Fibroblast of the aortic adventitia (primary cell): ENCODE measurements around the gene RNLS. TPM values are rescaled to one million over a fixed set of nuclear protein-coding genes. Genes with fewer than 3 reads are reported as not detected.
A peak's percentile ranks its signal among the peaks of the same experiment; 100 is the strongest.

ENCODE experiments used
- DNase-seq: peaks from one replicate; pipeline ENCODE4 v3.0.0-alpha.2; 2010; ENCODE audit warnings: low read depth
- H3K4me3 ChIP-seq: 2 replicates; pipeline ENCODE4 v1.5.1; 2011; ENCODE audit warnings: low read depth, mild to moderate bottlenecking, control low read depth, low read length, moderate library complexity
- total RNA-seq: library from RNA; depleted of rRNA; stranded (reverse); fragments of >200 nt; gene quantifications from 2 replicates; pipeline ENCODE4 v1.2.3, GENCODE V29; 2012; ENCODE audit warnings: low replicate concordance
- TF ChIP-seq, protein P1 (sequence below): IDR thresholded peaks from 2 replicates; pipeline ENCODE4 v1.5.1; 2011; ENCODE audit warnings: mild to moderate bottlenecking, low read length, control low read depth, inconsistent platforms; ENCODE audit not compliant: insufficient read depth

RNLS gene
- total RNA-seq, 1 donor: 16.8 TPM

DNA sequence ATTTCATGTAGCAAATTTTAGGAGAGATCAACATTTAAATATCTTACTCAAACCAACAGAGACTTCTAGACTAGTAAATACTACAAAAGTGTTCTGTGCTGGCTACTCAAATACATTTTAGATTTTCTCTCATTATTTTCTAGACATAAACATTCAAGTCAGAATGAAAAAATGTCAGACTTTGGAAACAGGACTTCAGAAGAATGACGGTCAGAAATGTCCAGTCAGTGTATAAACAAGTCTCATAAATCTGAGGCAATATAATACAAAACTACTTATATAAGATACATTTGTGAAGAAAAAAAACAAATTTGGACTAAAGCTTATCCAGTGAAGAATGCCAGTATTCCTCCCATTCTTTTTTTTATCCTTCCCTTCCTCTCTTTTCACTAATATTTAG lies 25.9 kb downstream of the RNLS start:
- no peak for DNase-seq
- TF ChIP-seq, protein P1, sequence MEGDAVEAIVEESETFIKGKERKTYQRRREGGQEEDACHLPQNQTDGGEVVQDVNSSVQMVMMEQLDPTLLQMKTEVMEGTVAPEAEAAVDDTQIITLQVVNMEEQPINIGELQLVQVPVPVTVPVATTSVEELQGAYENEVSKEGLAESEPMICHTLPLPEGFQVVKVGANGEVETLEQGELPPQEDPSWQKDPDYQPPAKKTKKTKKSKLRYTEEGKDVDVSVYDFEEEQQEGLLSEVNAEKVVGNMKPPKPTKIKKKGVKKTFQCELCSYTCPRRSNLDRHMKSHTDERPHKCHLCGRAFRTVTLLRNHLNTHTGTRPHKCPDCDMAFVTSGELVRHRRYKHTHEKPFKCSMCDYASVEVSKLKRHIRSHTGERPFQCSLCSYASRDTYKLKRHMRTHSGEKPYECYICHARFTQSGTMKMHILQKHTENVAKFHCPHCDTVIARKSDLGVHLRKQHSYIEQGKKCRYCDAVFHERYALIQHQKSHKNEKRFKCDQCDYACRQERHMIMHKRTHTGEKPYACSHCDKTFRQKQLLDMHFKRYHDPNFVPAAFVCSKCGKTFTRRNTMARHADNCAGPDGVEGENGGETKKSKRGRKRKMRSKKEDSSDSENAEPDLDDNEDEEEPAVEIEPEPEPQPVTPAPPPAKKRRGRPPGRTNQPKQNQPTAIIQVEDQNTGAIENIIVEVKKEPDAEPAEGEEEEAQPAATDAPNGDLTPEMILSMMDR: no peak
- H3K4me3 ChIP-seq: no peak overlapping the region

DNA sequence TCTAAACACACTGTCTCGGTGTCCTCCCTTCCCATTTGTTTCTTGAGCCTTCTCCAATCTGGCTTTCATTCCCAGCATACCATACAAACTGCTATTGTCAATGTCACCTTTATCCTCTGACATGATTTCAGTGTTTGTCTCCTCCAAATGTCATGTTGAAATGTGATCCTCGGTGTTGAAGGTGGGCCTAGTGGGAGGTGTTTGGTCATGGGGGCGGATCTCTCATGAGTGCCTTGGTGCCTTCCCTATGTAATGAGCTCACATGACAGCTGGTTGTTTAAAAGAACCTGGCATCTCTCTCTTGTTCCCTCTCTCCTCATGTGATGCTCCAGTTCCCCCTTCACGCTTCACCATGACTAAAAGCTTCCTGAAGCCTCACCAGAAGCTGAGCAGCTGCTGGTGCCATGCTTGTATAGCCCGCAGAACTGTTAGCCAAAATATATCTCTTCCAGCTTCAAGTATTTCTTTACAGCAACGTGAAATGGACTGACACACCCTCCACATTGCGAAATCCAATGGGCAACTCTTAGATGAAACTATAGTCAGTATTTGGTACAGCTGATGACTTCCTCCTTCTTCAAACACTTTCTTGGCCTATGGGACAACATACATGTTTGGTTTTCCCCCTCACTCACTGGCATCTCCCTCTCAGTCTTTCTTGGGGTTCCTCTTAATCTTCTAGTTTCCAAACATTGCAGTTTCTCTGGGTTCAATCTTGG lies 27.8 kb downstream of the RNLS start:
- DNase-seq: no peak
- TF ChIP-seq, protein P1: no peak
- no peak overlapping the region for H3K4me3 ChIP-seq

DNA sequence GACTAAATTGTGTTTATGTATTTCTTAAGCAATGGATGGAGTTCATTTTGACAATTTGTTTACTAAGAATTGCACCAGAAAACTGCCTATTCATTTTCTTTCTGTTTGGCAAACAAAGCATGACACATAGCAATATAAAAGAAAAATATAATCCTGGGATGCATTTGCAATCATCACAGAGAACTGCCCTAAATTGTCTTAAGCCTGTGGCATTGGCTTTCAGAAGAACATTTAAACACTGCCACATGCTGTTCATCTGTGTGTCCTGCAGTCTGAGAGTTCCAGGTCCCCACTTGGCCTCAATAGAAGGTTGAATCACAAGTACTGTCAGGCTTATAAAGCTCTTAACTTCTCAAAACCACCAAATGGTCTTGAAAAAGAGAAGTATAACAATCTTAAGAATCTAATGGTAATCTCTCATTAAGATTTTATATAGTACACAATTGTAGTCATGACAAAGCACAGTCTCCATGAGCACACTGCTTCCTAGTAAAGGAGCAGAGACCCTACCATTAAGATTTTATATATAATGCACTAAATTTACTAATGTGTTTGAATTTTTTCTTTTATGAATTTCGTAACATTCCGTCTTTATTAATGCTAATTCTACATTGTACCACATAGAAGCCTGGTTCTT lies 29.9 kb downstream of the RNLS start:
- H3K4me3 ChIP-seq: no peak overlapping the region
- TF ChIP-seq, protein P1: peak; percentile 85
- DNase-seq: peak; percentile 89

DNA sequence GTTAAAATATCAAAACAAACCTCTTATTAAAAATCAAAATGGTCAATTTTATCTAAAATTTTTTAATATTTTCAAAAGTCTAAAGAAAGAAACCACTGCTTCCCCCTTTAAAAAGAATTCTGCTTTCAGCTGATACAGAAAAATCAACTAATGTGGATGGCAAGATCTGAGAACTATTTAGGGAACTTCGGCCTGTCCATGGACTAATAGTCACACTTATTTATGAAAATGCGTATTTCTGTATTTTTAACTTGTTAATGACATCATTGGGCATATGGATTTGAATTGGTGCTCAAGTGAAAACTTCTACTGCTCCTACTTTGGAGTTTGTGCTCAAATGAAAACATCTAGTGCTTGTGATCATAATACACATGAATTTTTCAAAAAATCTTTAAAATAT lies 31.9 kb downstream of the RNLS start:
- TF ChIP-seq, protein P1: no peak
- no peak for DNase-seq
- H3K4me3 ChIP-seq: no peak overlapping the region

DNA sequence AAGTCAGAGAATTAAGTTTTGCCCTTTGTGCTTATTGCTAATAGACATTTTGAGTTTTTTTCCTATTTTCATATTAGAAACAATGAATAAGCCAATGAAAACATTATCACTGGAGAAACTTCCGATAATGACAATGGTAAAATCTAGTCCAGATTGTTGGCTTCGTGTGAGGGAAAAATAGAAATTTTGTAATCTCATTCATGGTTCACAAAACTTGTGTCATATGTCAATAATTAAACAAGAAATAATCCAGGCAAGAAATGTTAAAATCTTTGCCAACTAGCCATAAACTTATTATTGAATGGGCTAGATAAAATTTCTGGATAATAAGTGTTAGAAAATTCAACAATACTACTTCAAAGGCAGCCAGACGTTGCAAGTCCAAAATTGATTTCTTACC lies 36.6 kb downstream of the RNLS start:
- H3K4me3 ChIP-seq: no peak overlapping the region
- no peak for DNase-seq
- TF ChIP-seq, protein P1: no peak

DNA sequence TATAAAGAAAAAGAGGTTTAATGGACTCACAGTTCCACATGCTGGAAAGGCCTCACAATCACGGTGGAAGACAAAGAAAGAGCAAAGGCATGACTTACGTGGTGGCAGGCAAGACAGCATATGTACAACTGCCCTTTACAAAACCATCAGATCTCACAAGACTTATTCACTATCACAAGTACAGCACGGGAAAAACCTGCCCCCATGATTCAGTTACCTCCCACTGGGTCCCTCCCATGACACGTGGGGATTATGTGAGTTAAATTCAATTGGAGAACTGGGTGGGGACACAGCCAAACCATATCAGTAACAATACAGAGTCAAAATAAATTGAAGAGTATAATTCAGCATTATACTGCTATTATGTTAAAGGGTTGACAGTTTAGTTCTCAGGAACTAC lies 37.8 kb downstream of the RNLS start:
- DNase-seq: no peak
- TF ChIP-seq, protein P1: no peak
- no peak overlapping the region for H3K4me3 ChIP-seq
